HepG2 (cell line): ENCODE data around the gene DERL2. TPM values are rescaled to one million over a fixed set of nuclear protein-coding genes. Genes with fewer than 3 reads are reported as not detected.
A peak's percentile ranks its signal among the peaks of the same experiment; 100 is the strongest.

ENCODE experiments used
- ATAC-seq: fragments of 200-7000 bp; cut with Tn5 transposase; 3 replicates; pipeline ENCODE4 v1.9.1; 2020; ENCODE audit warnings: mild to moderate bottlenecking, moderate library complexity
- BruUV-seq: library from RNA; stranded (reverse); fragments of 400-500 nt; replicated peaks from 2 replicates; lab custom pipeline; 2021; lab: Mats Ljungman, UMichigan
- CTCF ChIA-PET: fragments of 300-600 bp; formaldehyde crosslinking; extraction: SDS; loops from one replicate; lab custom pipeline; 2021; ENCODE audit warnings: low total read pairs, inconsistent platforms, low intra/inter-chr PET ratio; lab: Yijun Ruan, JAX
- POLR2A ChIA-PET: fragments of 350-600 bp; sonication (Branson Sonifier 250); formaldehyde crosslinking; loops from one replicate; lab custom pipeline; 2020; ENCODE audit warnings: antibody characterized with exemption, inconsistent platforms; lab: Yijun Ruan, JAX
- DNase-seq: peaks from one replicate; pipeline ENCODE4 v3.0.0-alpha.2; 2015; ENCODE audit warnings: low spot score
- FAIRE-seq: peaks from 3 replicates; lab custom pipeline; 2011; peaks lifted over from hg19 to GRCh38; lab: Jason Lieb, UNC
- H2AFZ ChIP-seq: one replicate; pipeline ENCODE4 v1.6.1; 2011; ENCODE audit warnings: low read length, inconsistent platforms
- H3K27ac ChIP-seq: fragments of 300-600 bp; 3 replicates; pipeline ENCODE4 v1.8.0; 2011; ENCODE audit warnings: mixed run types, mild to moderate bottlenecking, mixed read lengths, low read length, inconsistent platforms; ENCODE audit not compliant: insufficient read depth; ENCODE audit errors: extremely low read length
- H3K27me3 ChIP-seq, 2 experiments: fragments of 200-600 bp in 1 of 2; 2 replicates in 1 of 2; 3 replicates in 1 of 2; pipeline versions ENCODE4 v1.6.0 to v1.8.0; 2011; ENCODE audit warnings: low read length in 2 of 2, mild to moderate bottlenecking in 2 of 2, moderate library complexity in 2 of 2, inconsistent platforms in 1 of 2; ENCODE audit not compliant: insufficient read depth in 2 of 2, control insufficient read depth in 1 of 2
- H3K36me3 ChIP-seq, 2 experiments: fragments of 200-600 bp in 1 of 2; replicated peaks in 1 of 2; 2 replicates in 1 of 2; 3 replicates in 1 of 2; pipeline versions ENCODE4 v1.5.1 to v1.8.0; 2011; ENCODE audit warnings: low read length in 2 of 2, inconsistent platforms in 1 of 2; ENCODE audit not compliant: insufficient read depth in 2 of 2, control insufficient read depth in 1 of 2
- H3K4me1 ChIP-seq: 2 replicates; pipeline ENCODE4 v1.5.1; 2012; ENCODE audit warnings: low read length, inconsistent platforms; ENCODE audit not compliant: insufficient read depth
- H3K4me2 ChIP-seq: 2 replicates; pipeline ENCODE4 v1.6.0; 2011; ENCODE audit warnings: low read depth, low read length, inconsistent platforms
- H3K4me3 ChIP-seq, 3 experiments: fragments of 200-600 bp in 1 of 3; sonication (generic), shearing (Covaris generic) in 1 of 3; replicated peaks in 1 of 3; 2 replicates each; pipeline ENCODE4 v1.5.1; 2011 to 2016; ENCODE audit warnings: low read length in 3 of 3, inconsistent platforms in 2 of 3, low read depth in 2 of 3, mild to moderate bottlenecking in 2 of 3, control low read depth in 1 of 3, mixed read lengths in 1 of 3; ENCODE audit not compliant: insufficient read depth in 1 of 3
- H3K79me2 ChIP-seq: one replicate; pipeline ENCODE4 v1.6.1; 2011; ENCODE audit warnings: low read length, inconsistent platforms; ENCODE audit not compliant: insufficient read depth
- H3K9ac ChIP-seq: 2 replicates; pipeline ENCODE4 v1.6.0; 2011; ENCODE audit warnings: mild to moderate bottlenecking, low read depth, low read length, inconsistent platforms; ENCODE audit not compliant: insufficient read depth
- H3K9me3 ChIP-seq: 2 replicates; pipeline ENCODE4 v1.5.1; 2012; ENCODE audit warnings: mild to moderate bottlenecking, low read length
- H4K20me1 ChIP-seq: 2 replicates; pipeline ENCODE4 v1.6.0; 2011; ENCODE audit warnings: inconsistent platforms, mild to moderate bottlenecking, low read length, moderate library complexity; ENCODE audit not compliant: insufficient read depth
- BCL6 ChIP-seq: IDR thresholded peaks from 2 replicates; pipeline ENCODE4 v1.6.1; 2016; ENCODE audit warnings: missing genetic modification reagents, missing compliant biosample characterization
- CBX1 ChIP-seq: IDR thresholded peaks from one replicate; pipeline ENCODE4 v1.6.1; 2016; ENCODE audit warnings: antibody characterized with exemption, low read depth
- MAF1 ChIP-seq: sonication (generic); formaldehyde crosslinking; IDR thresholded peaks from 2 replicates; pipeline ENCODE4 v1.5.0; 2020; ENCODE audit warnings: missing genetic modification reagents, borderline replicate concordance
- NAIF1 ChIP-seq: sonication (generic); formaldehyde crosslinking; IDR thresholded peaks from 2 replicates; pipeline ENCODE4 v1.5.0; 2020; ENCODE audit warnings: mild to moderate bottlenecking, missing genetic modification reagents, borderline replicate concordance
- SIN3B ChIP-seq: fragments of 150-350 bp; IDR thresholded peaks from 2 replicates; pipeline ENCODE4 v1.6.1; 2014; ENCODE audit warnings: low read length
- SRY ChIP-seq: sonication (generic); formaldehyde crosslinking; IDR thresholded peaks from 2 replicates; pipeline ENCODE4 v1.8.0; 2022; ENCODE audit warnings: mild to moderate bottlenecking, missing genetic modification reagents
- ZMYM2 ChIP-seq: sonication (generic); formaldehyde crosslinking; IDR thresholded peaks from 2 replicates; pipeline ENCODE4 v1.8.0; 2022; ENCODE audit warnings: mild to moderate bottlenecking, missing genetic modification reagents
- ZNF530 ChIP-seq: sonication (generic); formaldehyde crosslinking; IDR thresholded peaks from 2 replicates; pipeline ENCODE4 v1.5.0; 2020; ENCODE audit warnings: low read depth, mild to moderate bottlenecking, missing genetic modification reagents
- ZSCAN25 ChIP-seq: sonication (generic); formaldehyde crosslinking; IDR thresholded peaks from 2 replicates; pipeline ENCODE4 v1.8.0; 2022; ENCODE audit warnings: mild to moderate bottlenecking, missing genetic modification reagents
- WGBS: methylation state at CpG from one replicate; pipeline ENCODE4 v1.1.6; 2017; ENCODE audit warnings: low lambda C conversion rate; 5-methylcytosine and 5-hydroxymethylcytosine counted together
- in situ Hi-C: cut with HindIII; loops from 2 replicates; pipeline ENCODE4 v1.10.0; 2017; ENCODE audit warnings: low pct_unique_long_range_greater_than_20kb; ENCODE audit not compliant: extremely low pct_ligation_motif_present
- intact Hi-C: fragments of 100-400 bp; cut with micrococcal nuclease; formaldehyde crosslinking; loops from one replicate; pipeline ENCODE4 v1.10.0; 2022; ENCODE audit not compliant: unreplicated experiment
- polyA plus RNA-seq, 8 experiments: library from polyadenylated mRNA; depleted of rRNA in 3 of 8; stranded (reverse) in 7 of 8; unstranded in 1 of 8; fragments of >200 nt; fragmentation: Illumina TruSeq in 4 of 8; extraction: Trizol in 4 of 8; gene quantifications; 2 replicates each; pipeline versions ENCODE4 v1.2.1 to v1.2.3, GENCODE V29; 2011 to 2016; ENCODE audit warnings: low read depth in 4 of 8, missing spikeins in 1 of 8, mixed read lengths in 1 of 8; ENCODE audit not compliant: insufficient read depth in 1 of 8
- total RNA-seq, 5 experiments: library from RNA; depleted of rRNA; stranded (reverse); fragments of >200 nt; fragmentation: Illumina TruSeq; extraction: Trizol; gene quantifications; 2 replicates each; pipeline ENCODE4 v1.2.3, GENCODE V29; 2016; ENCODE audit warnings: low read depth in 1 of 5
- TF ChIP-seq, protein P1 (sequence below): sonication (generic); formaldehyde crosslinking; IDR thresholded peaks from 2 replicates; pipeline ENCODE4 v1.4.0; 2020; ENCODE audit warnings: missing genetic modification reagents
- TF ChIP-seq, protein P2 (sequence below): sonication (generic); formaldehyde crosslinking; IDR thresholded peaks from 2 replicates; pipeline ENCODE4 v1.9.0; 2022; ENCODE audit warnings: missing genetic modification reagents, mild to moderate bottlenecking, borderline replicate concordance
- TF ChIP-seq, protein P3 (sequence below): sonication (generic); formaldehyde crosslinking; IDR thresholded peaks from 2 replicates; pipeline ENCODE4 v1.8.0; 2022; ENCODE audit warnings: missing genetic modification reagents, mild to moderate bottlenecking, borderline replicate concordance
- TF ChIP-seq, protein P4 (sequence below): sonication (generic); formaldehyde crosslinking; IDR thresholded peaks from 2 replicates; pipeline ENCODE4 v1.5.0; 2020; ENCODE audit warnings: mild to moderate bottlenecking, missing genetic modification reagents
- TF ChIP-seq, protein P5 (sequence below): sonication (generic); formaldehyde crosslinking; IDR thresholded peaks from 2 replicates; pipeline ENCODE4 v1.5.0; 2020; ENCODE audit warnings: missing genetic modification reagents

The DERL2 gene
- total and polyA plus RNA-seq, 2 of the 13 experiments (the other 11 are each of a cell fraction or from before 2014, with no cell fraction given), result 59.3 to 65.2 TPM

DNA sequence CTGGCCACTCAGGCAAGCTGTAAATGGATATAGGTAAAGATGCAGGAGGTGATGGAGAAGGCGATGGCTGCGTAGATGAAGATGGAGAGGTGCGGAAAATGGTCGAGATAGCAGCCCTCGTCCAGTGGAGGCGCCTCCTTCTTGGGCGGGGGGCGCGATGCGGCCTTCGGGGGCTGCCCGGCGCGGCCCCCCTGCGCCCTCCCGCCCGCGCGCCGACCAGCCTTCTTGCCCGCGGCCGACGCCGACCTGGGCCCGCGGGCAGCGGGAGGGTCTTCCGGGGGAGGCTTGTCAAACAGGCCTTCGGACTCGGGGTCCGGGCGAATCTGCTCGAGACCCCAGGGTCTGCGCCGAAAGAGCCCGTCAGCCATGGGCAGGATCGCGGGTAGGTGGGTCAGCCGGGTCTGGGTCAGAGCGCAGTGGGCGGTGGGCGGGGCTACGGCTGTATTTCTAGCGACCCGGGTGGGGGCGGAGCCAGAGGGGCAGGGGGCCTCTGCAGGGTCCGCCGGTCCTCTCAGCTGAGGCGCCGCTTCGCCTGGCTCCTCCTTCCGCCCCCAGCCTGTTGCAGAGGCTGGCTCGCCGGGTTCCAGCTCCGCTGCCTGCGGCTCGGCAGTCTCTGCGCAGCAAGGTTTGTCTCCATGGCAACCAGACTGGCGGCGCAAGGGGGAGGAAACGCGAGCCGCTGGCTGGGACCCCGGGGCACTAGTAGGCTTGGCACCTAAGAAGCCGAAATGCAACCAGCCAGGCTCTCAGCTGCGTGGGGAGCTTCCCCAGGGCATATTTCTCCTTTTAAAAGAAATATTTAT, 14.8 kb upstream of the DERL2 start (continued):
- TF ChIP-seq, protein P1, sequence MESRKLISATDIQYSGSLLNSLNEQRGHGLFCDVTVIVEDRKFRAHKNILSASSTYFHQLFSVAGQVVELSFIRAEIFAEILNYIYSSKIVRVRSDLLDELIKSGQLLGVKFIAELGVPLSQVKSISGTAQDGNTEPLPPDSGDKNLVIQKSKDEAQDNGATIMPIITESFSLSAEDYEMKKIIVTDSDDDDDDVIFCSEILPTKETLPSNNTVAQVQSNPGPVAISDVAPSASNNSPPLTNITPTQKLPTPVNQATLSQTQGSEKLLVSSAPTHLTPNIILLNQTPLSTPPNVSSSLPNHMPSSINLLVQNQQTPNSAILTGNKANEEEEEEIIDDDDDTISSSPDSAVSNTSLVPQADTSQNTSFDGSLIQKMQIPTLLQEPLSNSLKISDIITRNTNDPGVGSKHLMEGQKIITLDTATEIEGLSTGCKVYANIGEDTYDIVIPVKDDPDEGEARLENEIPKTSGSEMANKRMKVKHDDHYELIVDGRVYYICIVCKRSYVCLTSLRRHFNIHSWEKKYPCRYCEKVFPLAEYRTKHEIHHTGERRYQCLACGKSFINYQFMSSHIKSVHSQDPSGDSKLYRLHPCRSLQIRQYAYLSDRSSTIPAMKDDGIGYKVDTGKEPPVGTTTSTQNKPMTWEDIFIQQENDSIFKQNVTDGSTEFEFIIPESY, result no peak
- TF ChIP-seq CBX1 (peak; percentile 68), SIN3B (no peak), NAIF1 (CRISPR knock-in tag) (peak; percentile 93), SRY (CRISPR knock-in tag) (no peak), ZNF530 (CRISPR knock-in tag) (no peak)
- TF ChIP-seq, protein P2, sequence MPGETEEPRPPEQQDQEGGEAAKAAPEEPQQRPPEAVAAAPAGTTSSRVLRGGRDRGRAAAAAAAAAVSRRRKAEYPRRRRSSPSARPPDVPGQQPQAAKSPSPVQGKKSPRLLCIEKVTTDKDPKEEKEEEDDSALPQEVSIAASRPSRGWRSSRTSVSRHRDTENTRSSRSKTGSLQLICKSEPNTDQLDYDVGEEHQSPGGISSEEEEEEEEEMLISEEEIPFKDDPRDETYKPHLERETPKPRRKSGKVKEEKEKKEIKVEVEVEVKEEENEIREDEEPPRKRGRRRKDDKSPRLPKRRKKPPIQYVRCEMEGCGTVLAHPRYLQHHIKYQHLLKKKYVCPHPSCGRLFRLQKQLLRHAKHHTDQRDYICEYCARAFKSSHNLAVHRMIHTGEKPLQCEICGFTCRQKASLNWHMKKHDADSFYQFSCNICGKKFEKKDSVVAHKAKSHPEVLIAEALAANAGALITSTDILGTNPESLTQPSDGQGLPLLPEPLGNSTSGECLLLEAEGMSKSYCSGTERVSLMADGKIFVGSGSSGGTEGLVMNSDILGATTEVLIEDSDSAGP (CRISPR knock-in tag), result 0 out of 2 replicates have a peak, but pooled peaks have one; percentile 57

DNA sequence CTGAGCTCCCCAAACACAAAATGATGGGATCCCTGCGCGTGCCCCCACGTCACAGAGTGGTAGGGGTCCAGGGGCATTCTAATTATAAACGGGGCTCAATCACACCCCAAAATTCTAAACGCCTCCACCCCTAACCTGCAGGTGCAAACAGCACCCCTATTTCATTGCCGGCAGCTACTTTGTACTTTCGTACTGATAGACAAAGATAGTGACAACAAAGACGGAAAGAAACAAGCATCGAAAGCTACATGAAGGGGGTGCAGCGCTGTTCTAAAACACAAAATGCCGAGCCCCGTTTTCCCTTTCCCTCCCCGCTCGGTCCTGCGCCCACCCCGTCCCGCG, 14.2 kb upstream of the DERL2 start:
- Histone ChIP-seq H3K4me3 (peak overlapping the region; percentile 75 to 79 (median 75)), H3K27ac (no peak overlapping the region), H3K27me3 (peaks cover 0 to 13% of the 10 kb centered on the region in 2 experiments; a peak in 3 of 5 replicates), H3K79me2 (no peaks in the 10 kb centered on the region), H3K4me1 (peaks cover 7% of the 10 kb centered on the region), H3K4me2 (peak overlapping the region; percentile 75), H3K9me3 (no peaks in the 10 kb centered on the region), H3K9ac (peak overlapping the region; percentile 55; the same call in 1 of the 2 replicates), H3K36me3 (no peaks in the 10 kb centered on the region), H2AFZ (no peak overlapping the region), H4K20me1 (no peaks in the 10 kb centered on the region)
- intact Hi-C loops, result no loop called here
- POLR2A ChIA-PET, result interaction anchor here (1.1 to 2.6 kb wide), 6 partner anchors 9 to 61 kb away, joined by 3 to 24 read pairs (median 4); partner anchors contain the start of genes C1QBP, DERL2, DHX33 and MIS12
- DNase-seq, result no peak
- CTCF ChIA-PET, result no interaction called here
- FAIRE-seq, result no peak
- BruUV-seq, result no TSS peak
- WGBS, result 26% methylated on average over 17 of the region's 18 CpGs
- in situ Hi-C loops, result no loop called here
- ATAC-seq, result no peak
- TF ChIP-seq, protein P3, sequence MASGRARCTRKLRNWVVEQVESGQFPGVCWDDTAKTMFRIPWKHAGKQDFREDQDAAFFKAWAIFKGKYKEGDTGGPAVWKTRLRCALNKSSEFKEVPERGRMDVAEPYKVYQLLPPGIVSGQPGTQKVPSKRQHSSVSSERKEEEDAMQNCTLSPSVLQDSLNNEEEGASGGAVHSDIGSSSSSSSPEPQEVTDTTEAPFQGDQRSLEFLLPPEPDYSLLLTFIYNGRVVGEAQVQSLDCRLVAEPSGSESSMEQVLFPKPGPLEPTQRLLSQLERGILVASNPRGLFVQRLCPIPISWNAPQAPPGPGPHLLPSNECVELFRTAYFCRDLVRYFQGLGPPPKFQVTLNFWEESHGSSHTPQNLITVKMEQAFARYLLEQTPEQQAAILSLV (CRISPR knock-in tag), result no peak
- no peak for TF ChIP-seq MAF1 (CRISPR knock-in tag)
- TF ChIP-seq BCL6 (CRISPR knock-in tag), result no peak
- TF ChIP-seq, protein P4, sequence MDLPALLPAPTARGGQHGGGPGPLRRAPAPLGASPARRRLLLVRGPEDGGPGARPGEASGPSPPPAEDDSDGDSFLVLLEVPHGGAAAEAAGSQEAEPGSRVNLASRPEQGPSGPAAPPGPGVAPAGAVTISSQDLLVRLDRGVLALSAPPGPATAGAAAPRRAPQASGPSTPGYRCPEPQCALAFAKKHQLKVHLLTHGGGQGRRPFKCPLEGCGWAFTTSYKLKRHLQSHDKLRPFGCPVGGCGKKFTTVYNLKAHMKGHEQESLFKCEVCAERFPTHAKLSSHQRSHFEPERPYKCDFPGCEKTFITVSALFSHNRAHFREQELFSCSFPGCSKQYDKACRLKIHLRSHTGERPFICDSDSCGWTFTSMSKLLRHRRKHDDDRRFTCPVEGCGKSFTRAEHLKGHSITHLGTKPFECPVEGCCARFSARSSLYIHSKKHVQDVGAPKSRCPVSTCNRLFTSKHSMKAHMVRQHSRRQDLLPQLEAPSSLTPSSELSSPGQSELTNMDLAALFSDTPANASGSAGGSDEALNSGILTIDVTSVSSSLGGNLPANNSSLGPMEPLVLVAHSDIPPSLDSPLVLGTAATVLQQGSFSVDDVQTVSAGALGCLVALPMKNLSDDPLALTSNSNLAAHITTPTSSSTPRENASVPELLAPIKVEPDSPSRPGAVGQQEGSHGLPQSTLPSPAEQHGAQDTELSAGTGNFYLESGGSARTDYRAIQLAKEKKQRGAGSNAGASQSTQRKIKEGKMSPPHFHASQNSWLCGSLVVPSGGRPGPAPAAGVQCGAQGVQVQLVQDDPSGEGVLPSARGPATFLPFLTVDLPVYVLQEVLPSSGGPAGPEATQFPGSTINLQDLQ (CRISPR knock-in tag), result no peak
- TF ChIP-seq ZMYM2, result no peak
- no peak for TF ChIP-seq ZSCAN25
- TF ChIP-seq, protein P5, sequence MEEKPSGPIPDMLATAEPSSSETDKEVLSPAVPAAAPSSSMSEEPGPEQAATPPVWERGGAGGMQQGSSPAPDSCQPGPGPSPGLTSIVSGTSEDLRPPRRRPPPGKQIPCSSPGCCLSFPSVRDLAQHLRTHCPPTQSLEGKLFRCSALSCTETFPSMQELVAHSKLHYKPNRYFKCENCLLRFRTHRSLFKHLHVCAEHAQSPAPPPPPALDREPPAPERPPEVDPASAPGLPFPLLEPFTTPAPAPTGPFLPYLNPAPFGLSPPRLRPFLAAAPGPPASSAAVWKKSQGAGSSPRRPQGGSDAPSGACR (CRISPR knock-in tag), result no peak
